Progenitor cell of endocrine pancreas (in vitro differentiated cells): Measurements from ENCODE around the gene VWA7. TPM values are rescaled to one million over a fixed set of nuclear protein-coding genes. Genes with fewer than 3 reads are reported as not detected.

Source experiments
- DNase-seq: peaks from one replicate; pipeline ENCODE4 v3.0.0; 2021; ENCODE audit warnings: low spot score; ENCODE audit not compliant: unreplicated experiment
- H3K27ac Mint-ChIP-seq: 2 replicates; pipeline ENCODE4 v1.8.0; 2021; ENCODE audit warnings: mild to moderate bottlenecking, moderate library complexity, mixed read lengths
- H3K27me3 Mint-ChIP-seq: 2 replicates; pipeline ENCODE4 v1.8.0; 2021; ENCODE audit warnings: mixed read lengths
- H3K36me3 Mint-ChIP-seq: 2 replicates; pipeline ENCODE4 v1.8.0; 2022; ENCODE audit warnings: mixed read lengths; ENCODE audit not compliant: insufficient read depth
- H3K4me1 Mint-ChIP-seq: 2 replicates; pipeline ENCODE4 v1.8.0; 2021; ENCODE audit warnings: low read depth, mixed read lengths
- H3K4me3 Mint-ChIP-seq: 2 replicates; pipeline ENCODE4 v1.8.0; 2021; ENCODE audit warnings: low read depth, mild to moderate bottlenecking, moderate library complexity, mixed read lengths
- H3K9me3 Mint-ChIP-seq: 2 replicates; pipeline ENCODE4 v1.8.0; 2021; ENCODE audit warnings: low read depth, mixed read lengths
- CTCF ChIP-seq: fragments of 200-600 bp; sonication (generic); IDR thresholded peaks from one replicate; pipeline ENCODE4 v1.5.0; 2021; ENCODE audit warnings: antibody characterized with exemption, mild to moderate bottlenecking; ENCODE audit not compliant: unreplicated experiment
- total RNA-seq: library from RNA; stranded (reverse); gene quantifications from 2 replicates; pipeline ENCODE4 v1.2.1, GENCODE V29; 2021

Gene VWA7
- total RNA-seq, 1 donor from 2014 or later: 11.6 TPM

GRCh38 chr6:31717499-31718222 is 59.5 kb downstream of the VWA7 start:
- TF ChIP-seq CTCF: peak; percentile 57
- Mint-ChIP-seq H3K4me3 (no peak overlapping the region), H3K4me1 (peaks cover 30% of the 10 kb centered on the region), H3K9me3 (no peaks in the 10 kb centered on the region), H3K27me3 (peaks cover 5% of the 10 kb centered on the region), H3K36me3 (no peaks in the 10 kb centered on the region), H3K27ac (no peak overlapping the region)
- peak; percentile 34 for DNase-seq

Other genes starting within 250 kb of the VWA7 start
- not detected in 2 replicates for gene MCCD1, start 248.4 kb downstream of the VWA7 start, total RNA-seq
- gene DDX39B, start 235.3 kb downstream of the VWA7 start, total RNA-seq: 766 and 810 TPM in 2 replicates
- 1.5 TPM in 2 replicates for gene ATP6V1G2, start 230.7 kb downstream of the VWA7 start, total RNA-seq
- gene NFKBIL1, start 229.7 kb downstream of the VWA7 start, total RNA-seq: 26.4 and 28.7 TPM in 2 replicates
- not detected in 2 replicates for gene LTA, start 205.0 kb downstream of the VWA7 start, total RNA-seq
- not detected in 2 replicates for gene TNF, start 201.8 kb downstream of the VWA7 start, total RNA-seq
- 0.57 TPM in 1 of 2 replicates, not detected in the other for gene LTB, start 194.9 kb downstream of the VWA7 start, total RNA-seq
- not detected in 2 replicates for gene LST1, start 191.1 kb downstream of the VWA7 start, total RNA-seq
- gene NCR3, start 184.3 kb downstream of the VWA7 start, total RNA-seq: not detected in 2 replicates
- 1.7 and 3.1 TPM in 2 replicates for gene AIF1, start 162.1 kb downstream of the VWA7 start, total RNA-seq
- gene PRRC2A, start 156.6 kb downstream of the VWA7 start, total RNA-seq: 272 and 273 TPM in 2 replicates
- gene BAG6, start 124.7 kb downstream of the VWA7 start, total RNA-seq: 458 and 471 TPM in 2 replicates
- 7.1 and 7.5 TPM in 2 replicates for gene APOM, start 121.4 kb downstream of the VWA7 start, total RNA-seq
- gene C6orf47, start 116.5 kb downstream of the VWA7 start, total RNA-seq: 23.6 and 24.1 TPM in 2 replicates
- gene GPANK1, start 112.3 kb downstream of the VWA7 start, total RNA-seq: 15.2 and 18.0 TPM in 2 replicates
- 163 and 165 TPM in 2 replicates for gene CSNK2B, start 111.2 kb downstream of the VWA7 start, total RNA-seq
- 24.8 and 30.6 TPM in 2 replicates for gene LY6G5B, start 107.4 kb downstream of the VWA7 start, total RNA-seq
- 4.4 and 6.5 TPM in 2 replicates for gene LY6G5C, start 96.3 kb downstream of the VWA7 start, total RNA-seq
- 93.0 and 96.9 TPM in 2 replicates for gene ABHD16A, start 74.0 kb downstream of the VWA7 start, total RNA-seq
- gene LY6G6F, start 70.5 kb downstream of the VWA7 start, total RNA-seq: not detected in 2 replicates
- not detected in 2 replicates for gene LY6G6D, start 62.0 kb downstream of the VWA7 start, total RNA-seq
- 0.60 and 1.3 TPM in 2 replicates for gene LY6G6C, start 55.6 kb downstream of the VWA7 start, total RNA-seq
- not detected in 2 replicates for gene MPIG6B, start 54.0 kb downstream of the VWA7 start, total RNA-seq
- 218 and 233 TPM in 2 replicates for gene DDAH2, start 48.0 kb downstream of the VWA7 start, total RNA-seq
- 275 and 286 TPM in 2 replicates for gene CLIC1, start 40.8 kb downstream of the VWA7 start, total RNA-seq
- gene MSH5, start 37.3 kb downstream of the VWA7 start, total RNA-seq: 45.0 and 51.3 TPM in 2 replicates
- gene SAPCD1, start 14.7 kb downstream of the VWA7 start, total RNA-seq: 8.6 and 11.9 TPM in 2 replicates
- gene VARS1, start 18.4 kb upstream of the VWA7 start, total RNA-seq: 85.6 and 92.6 TPM in 2 replicates
- gene LSM2, start 29.6 kb upstream of the VWA7 start, total RNA-seq: 80.4 and 82.9 TPM in 2 replicates
- 2.4 and 2.5 TPM in 2 replicates for gene HSPA1L, start 38.0 kb upstream of the VWA7 start, total RNA-seq
- 52.5 and 56.6 TPM in 2 replicates for gene HSPA1A, start 38.2 kb upstream of the VWA7 start, total RNA-seq
- gene HSPA1B, start 50.4 kb upstream of the VWA7 start, total RNA-seq: 152 and 165 TPM in 2 replicates
- 52.4 and 57.4 TPM in 2 replicates for gene NEU1, start 85.5 kb upstream of the VWA7 start, total RNA-seq
- gene SLC44A4, start 101.7 kb upstream of the VWA7 start, total RNA-seq: 17.5 and 19.1 TPM in 2 replicates
- gene EHMT2, start 120.4 kb upstream of the VWA7 start, total RNA-seq: 161 and 175 TPM in 2 replicates
- 47.1 and 55.5 TPM in 2 replicates for gene ZBTB12, start 124.8 kb upstream of the VWA7 start, total RNA-seq
- 0.47 and 0.65 TPM in 2 replicates for gene C2, start 150.4 kb upstream of the VWA7 start, total RNA-seq
- 3.9 and 4.7 TPM in 2 replicates for gene CFB, start 168.8 kb upstream of the VWA7 start, total RNA-seq
- 67.2 and 71.8 TPM in 2 replicates for gene NELFE, start 181.6 kb upstream of the VWA7 start, total RNA-seq
- 97.9 and 103 TPM in 2 replicates for gene SKIC2, start 181.8 kb upstream of the VWA7 start, total RNA-seq
- 26.3 and 29.4 TPM in 2 replicates for gene DXO, start 194.8 kb upstream of the VWA7 start, total RNA-seq
- 13.1 and 14.1 TPM in 2 replicates for gene C4A, start 204.7 kb upstream of the VWA7 start, total RNA-seq
- gene C4B, start 237.5 kb upstream of the VWA7 start, total RNA-seq: 6.6 and 8.4 TPM in 2 replicates